Measurements from ENCODE around the gene BTBD7. TPM values are rescaled to one million over a fixed set of nuclear protein-coding genes. Genes with fewer than 3 reads are reported as not detected.

Gene BTBD7
- total RNA-seq, 1 experiment from 2014 or later: 24.7 TPM

DNA sequence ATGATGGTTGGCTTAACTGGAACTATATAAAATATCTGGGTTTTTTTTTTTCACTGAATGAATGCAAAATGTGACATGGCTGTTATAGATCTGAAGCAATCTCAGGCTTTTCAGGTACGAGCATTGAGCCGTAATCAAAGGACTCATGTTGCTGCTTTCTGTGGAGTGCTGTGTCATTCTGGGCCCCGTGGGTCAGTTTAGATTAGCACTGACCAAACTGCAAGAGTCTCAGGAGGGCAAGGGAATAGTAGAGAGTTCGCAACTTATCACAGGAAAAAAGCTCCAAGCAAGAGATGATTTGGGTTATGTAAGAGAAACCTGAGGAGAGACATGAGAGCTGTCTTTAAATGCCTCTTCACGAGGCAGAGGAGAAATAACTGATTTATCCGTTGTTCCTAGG is 66.7 kb downstream of the BTBD7 start:
- BruUV-seq (replicated peaks): no TSS peak
- in situ Hi-C loops (cut with HindIII; ENCODE audit: low pct_unique_long_range_greater_than_20kb, low sequenced_read_pairs): no loop called here

DNA sequence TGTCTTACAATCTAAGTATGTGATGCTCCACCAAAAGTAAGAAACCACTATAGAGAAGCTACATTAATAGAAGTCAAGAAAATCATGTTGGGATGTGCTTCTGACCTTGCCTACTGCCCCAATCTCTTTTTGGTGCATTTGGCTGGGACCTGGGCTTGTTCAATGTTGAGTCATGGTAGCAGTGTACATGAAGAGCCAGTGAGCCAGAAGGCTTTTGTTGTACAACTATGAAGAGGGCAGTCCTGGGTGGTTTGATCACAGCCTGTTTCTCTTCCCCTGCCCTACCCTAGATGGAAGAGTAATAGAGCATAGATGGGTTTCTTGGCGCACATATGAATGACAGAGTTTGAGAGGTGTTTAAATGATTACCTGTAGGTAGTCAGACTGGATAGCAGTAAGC is 69.4 kb downstream of the BTBD7 start:
- ChIA-PET CTCF (no interaction called here), POLR2A (interaction anchor here (0.5 kb wide), 1 partner anchor 12 kb away, joined by 6 read pairs; no protein-coding TSS in a partner anchor)
- intact Hi-C loops (cut with micrococcal nuclease; ENCODE audit: unreplicated experiment): no loop called here
- TF ChIP-seq, protein P1, sequence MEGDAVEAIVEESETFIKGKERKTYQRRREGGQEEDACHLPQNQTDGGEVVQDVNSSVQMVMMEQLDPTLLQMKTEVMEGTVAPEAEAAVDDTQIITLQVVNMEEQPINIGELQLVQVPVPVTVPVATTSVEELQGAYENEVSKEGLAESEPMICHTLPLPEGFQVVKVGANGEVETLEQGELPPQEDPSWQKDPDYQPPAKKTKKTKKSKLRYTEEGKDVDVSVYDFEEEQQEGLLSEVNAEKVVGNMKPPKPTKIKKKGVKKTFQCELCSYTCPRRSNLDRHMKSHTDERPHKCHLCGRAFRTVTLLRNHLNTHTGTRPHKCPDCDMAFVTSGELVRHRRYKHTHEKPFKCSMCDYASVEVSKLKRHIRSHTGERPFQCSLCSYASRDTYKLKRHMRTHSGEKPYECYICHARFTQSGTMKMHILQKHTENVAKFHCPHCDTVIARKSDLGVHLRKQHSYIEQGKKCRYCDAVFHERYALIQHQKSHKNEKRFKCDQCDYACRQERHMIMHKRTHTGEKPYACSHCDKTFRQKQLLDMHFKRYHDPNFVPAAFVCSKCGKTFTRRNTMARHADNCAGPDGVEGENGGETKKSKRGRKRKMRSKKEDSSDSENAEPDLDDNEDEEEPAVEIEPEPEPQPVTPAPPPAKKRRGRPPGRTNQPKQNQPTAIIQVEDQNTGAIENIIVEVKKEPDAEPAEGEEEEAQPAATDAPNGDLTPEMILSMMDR (IDR thresholded peaks at IDR 0.05): no peak
- BruUV-seq (replicated peaks): no TSS peak
- no peaks in the 10 kb centered on the region for H3K9me3 ChIP-seq (ENCODE audit: control insufficient read depth, insufficient read depth, low read depth, low read length)
- H3K27me3 ChIP-seq (ENCODE audit: control insufficient read depth, insufficient read depth, low read length): no peaks in the 10 kb centered on the region
- H3K4me1 ChIP-seq (ENCODE audit: control insufficient read depth, insufficient read depth, low read length): no peaks in the 10 kb centered on the region
- no peak overlapping the region for H3K27ac ChIP-seq (ENCODE audit: low read length)
- no peak overlapping the region for H3K4me3 ChIP-seq (ENCODE audit: low read depth in 2 of 2, low read length in 2 of 2)
- in situ Hi-C loops (cut with HindIII; ENCODE audit: low pct_unique_long_range_greater_than_20kb, low sequenced_read_pairs): no loop called here
- DNase-seq (ENCODE audit: low read depth, low spot score) (no peak), ATAC-seq (no peak)
- H3K36me3 ChIP-seq (ENCODE audit: control insufficient read depth, insufficient read depth, low read length): peaks cover 2% of the 10 kb centered on the region; the same call in 1 of the 2 replicates

More for the DNA sequence above, 66.7 kb downstream of the BTBD7 start:
- TF ChIP-seq TCF7L2 (IDR thresholded peaks at IDR 0.05; ENCODE audit: low read depth, low read length): no peak
- TF ChIP-seq SIN3A (IDR thresholded peaks at IDR 0.05; ENCODE audit: borderline replicate concordance, insufficient read depth, low read depth, low read length): no peak
- TF ChIP-seq, protein P2, sequence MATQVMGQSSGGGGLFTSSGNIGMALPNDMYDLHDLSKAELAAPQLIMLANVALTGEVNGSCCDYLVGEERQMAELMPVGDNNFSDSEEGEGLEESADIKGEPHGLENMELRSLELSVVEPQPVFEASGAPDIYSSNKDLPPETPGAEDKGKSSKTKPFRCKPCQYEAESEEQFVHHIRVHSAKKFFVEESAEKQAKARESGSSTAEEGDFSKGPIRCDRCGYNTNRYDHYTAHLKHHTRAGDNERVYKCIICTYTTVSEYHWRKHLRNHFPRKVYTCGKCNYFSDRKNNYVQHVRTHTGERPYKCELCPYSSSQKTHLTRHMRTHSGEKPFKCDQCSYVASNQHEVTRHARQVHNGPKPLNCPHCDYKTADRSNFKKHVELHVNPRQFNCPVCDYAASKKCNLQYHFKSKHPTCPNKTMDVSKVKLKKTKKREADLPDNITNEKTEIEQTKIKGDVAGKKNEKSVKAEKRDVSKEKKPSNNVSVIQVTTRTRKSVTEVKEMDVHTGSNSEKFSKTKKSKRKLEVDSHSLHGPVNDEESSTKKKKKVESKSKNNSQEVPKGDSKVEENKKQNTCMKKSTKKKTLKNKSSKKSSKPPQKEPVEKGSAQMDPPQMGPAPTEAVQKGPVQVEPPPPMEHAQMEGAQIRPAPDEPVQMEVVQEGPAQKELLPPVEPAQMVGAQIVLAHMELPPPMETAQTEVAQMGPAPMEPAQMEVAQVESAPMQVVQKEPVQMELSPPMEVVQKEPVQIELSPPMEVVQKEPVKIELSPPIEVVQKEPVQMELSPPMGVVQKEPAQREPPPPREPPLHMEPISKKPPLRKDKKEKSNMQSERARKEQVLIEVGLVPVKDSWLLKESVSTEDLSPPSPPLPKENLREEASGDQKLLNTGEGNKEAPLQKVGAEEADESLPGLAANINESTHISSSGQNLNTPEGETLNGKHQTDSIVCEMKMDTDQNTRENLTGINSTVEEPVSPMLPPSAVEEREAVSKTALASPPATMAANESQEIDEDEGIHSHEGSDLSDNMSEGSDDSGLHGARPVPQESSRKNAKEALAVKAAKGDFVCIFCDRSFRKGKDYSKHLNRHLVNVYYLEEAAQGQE (IDR thresholded peaks at IDR 0.05; ENCODE audit: insufficient read depth in 1 of 2, low read depth in 2 of 2, low read length in 1 of 2): no peak
- TF ChIP-seq, protein P1 (IDR thresholded peaks at IDR 0.05): no peak
- no peak for TF ChIP-seq POLR2AphosphoS5 (IDR thresholded peaks at IDR 0.05; ENCODE audit: low read depth, low read length)
- Histone ChIP-seq H3K9me3 (ENCODE audit: control insufficient read depth, insufficient read depth, low read depth, low read length) (no peaks in the 10 kb centered on the region), H3K27me3 (ENCODE audit: control insufficient read depth, insufficient read depth, low read length) (no peaks in the 10 kb centered on the region), H3K4me3 (ENCODE audit: low read depth in 2 of 2, low read length in 2 of 2) (no peak overlapping the region), H3K27ac (ENCODE audit: low read length) (no peak overlapping the region), H3K4me1 (ENCODE audit: control insufficient read depth, insufficient read depth, low read length) (no peaks in the 10 kb centered on the region), H3K36me3 (ENCODE audit: control insufficient read depth, insufficient read depth, low read length) (peaks cover 2% of the 10 kb centered on the region; the same call in 1 of the 2 replicates)
- ChIA-PET CTCF (interaction anchor here (0.8 kb wide), 1 partner anchor 235 kb away, joined by 4 read pairs; no protein-coding TSS in a partner anchor), POLR2A (no interaction called here)
- DNase-seq (ENCODE audit: low read depth, low spot score): no peak
- no peak for ATAC-seq
- intact Hi-C loops (cut with micrococcal nuclease; ENCODE audit: unreplicated experiment): no loop called here

Measured in Panc1 (cell line).